HepG2 (cell line): ENCODE measurements around the gene TASOR2. TPM values are rescaled to one million over a fixed set of nuclear protein-coding genes. Genes with fewer than 3 reads are reported as not detected.

Experiments
- ATAC-seq: fragments of 200-7000 bp; cut with Tn5 transposase; 3 replicates; pipeline ENCODE4 v1.9.1; 2020; ENCODE audit warnings: mild to moderate bottlenecking, moderate library complexity
- BruUV-seq: library from RNA; stranded (reverse); fragments of 400-500 nt; replicated peaks from 2 replicates; lab custom pipeline; 2021; lab: Mats Ljungman, UMichigan
- CTCF ChIA-PET: fragments of 300-600 bp; formaldehyde crosslinking; extraction: SDS; loops from one replicate; lab custom pipeline; 2021; ENCODE audit warnings: low total read pairs, inconsistent platforms, low intra/inter-chr PET ratio; lab: Yijun Ruan, JAX
- POLR2A ChIA-PET: fragments of 350-600 bp; sonication (Branson Sonifier 250); formaldehyde crosslinking; loops from one replicate; lab custom pipeline; 2020; ENCODE audit warnings: antibody characterized with exemption, inconsistent platforms; lab: Yijun Ruan, JAX
- DNase-seq: peaks from one replicate; pipeline ENCODE4 v3.0.0-alpha.2; 2015; ENCODE audit warnings: low spot score
- FAIRE-seq: peaks from 3 replicates; lab custom pipeline; 2011; peaks lifted over from hg19 to GRCh38; lab: Jason Lieb, UNC
- H2AFZ ChIP-seq: one replicate; pipeline ENCODE4 v1.6.1; 2011; ENCODE audit warnings: low read length, inconsistent platforms
- H3K27ac ChIP-seq: fragments of 300-600 bp; 3 replicates; pipeline ENCODE4 v1.8.0; 2011; ENCODE audit warnings: mixed run types, mild to moderate bottlenecking, mixed read lengths, low read length, inconsistent platforms; ENCODE audit not compliant: insufficient read depth; ENCODE audit errors: extremely low read length
- H3K27me3 ChIP-seq, 2 experiments: fragments of 200-600 bp in 1 of 2; 2 replicates in 1 of 2; 3 replicates in 1 of 2; pipeline versions ENCODE4 v1.6.0 to v1.8.0; 2011; ENCODE audit warnings: low read length in 2 of 2, mild to moderate bottlenecking in 2 of 2, moderate library complexity in 2 of 2, inconsistent platforms in 1 of 2; ENCODE audit not compliant: insufficient read depth in 2 of 2, control insufficient read depth in 1 of 2
- H3K36me3 ChIP-seq, 2 experiments: fragments of 200-600 bp in 1 of 2; replicated peaks in 1 of 2; 2 replicates in 1 of 2; 3 replicates in 1 of 2; pipeline versions ENCODE4 v1.5.1 to v1.8.0; 2011; ENCODE audit warnings: low read length in 2 of 2, inconsistent platforms in 1 of 2; ENCODE audit not compliant: insufficient read depth in 2 of 2, control insufficient read depth in 1 of 2
- H3K4me1 ChIP-seq: 2 replicates; pipeline ENCODE4 v1.5.1; 2012; ENCODE audit warnings: low read length, inconsistent platforms; ENCODE audit not compliant: insufficient read depth
- H3K4me2 ChIP-seq: 2 replicates; pipeline ENCODE4 v1.6.0; 2011; ENCODE audit warnings: low read depth, low read length, inconsistent platforms
- H3K4me3 ChIP-seq, 3 experiments: fragments of 200-600 bp in 1 of 3; sonication (generic), shearing (Covaris generic) in 1 of 3; replicated peaks in 1 of 3; 2 replicates each; pipeline ENCODE4 v1.5.1; 2011 to 2016; ENCODE audit warnings: low read length in 3 of 3, inconsistent platforms in 2 of 3, low read depth in 2 of 3, mild to moderate bottlenecking in 2 of 3, control low read depth in 1 of 3, mixed read lengths in 1 of 3; ENCODE audit not compliant: insufficient read depth in 1 of 3
- H3K79me2 ChIP-seq: one replicate; pipeline ENCODE4 v1.6.1; 2011; ENCODE audit warnings: low read length, inconsistent platforms; ENCODE audit not compliant: insufficient read depth
- H3K9ac ChIP-seq: 2 replicates; pipeline ENCODE4 v1.6.0; 2011; ENCODE audit warnings: mild to moderate bottlenecking, low read depth, low read length, inconsistent platforms; ENCODE audit not compliant: insufficient read depth
- H3K9me3 ChIP-seq: 2 replicates; pipeline ENCODE4 v1.5.1; 2012; ENCODE audit warnings: mild to moderate bottlenecking, low read length
- H4K20me1 ChIP-seq: 2 replicates; pipeline ENCODE4 v1.6.0; 2011; ENCODE audit warnings: inconsistent platforms, mild to moderate bottlenecking, low read length, moderate library complexity; ENCODE audit not compliant: insufficient read depth
- AHR ChIP-seq: IDR thresholded peaks from 2 replicates; pipeline ENCODE4 v1.6.1; 2018; ENCODE audit warnings: missing genetic modification reagents, missing compliant biosample characterization
- EEA1 ChIP-seq: sonication (generic); formaldehyde crosslinking; IDR thresholded peaks from 2 replicates; pipeline ENCODE4 v1.5.1; 2020; ENCODE audit warnings: mild to moderate bottlenecking, missing genetic modification reagents, borderline replicate concordance
- FUBP1 ChIP-seq: sonication (generic); formaldehyde crosslinking; IDR thresholded peaks from 2 replicates; pipeline ENCODE4 v1.5.1; 2020; ENCODE audit warnings: missing genetic modification reagents, mild to moderate bottlenecking, borderline replicate concordance
- NR3C1 ChIP-seq: sonication (generic); formaldehyde crosslinking; IDR thresholded peaks from 2 replicates; pipeline ENCODE4 v1.4.0; 2020; ENCODE audit warnings: missing genetic modification reagents
- PATZ1 ChIP-seq: sonication (generic); formaldehyde crosslinking; IDR thresholded peaks from 2 replicates; pipeline ENCODE4 v1.4.0; 2020; ENCODE audit warnings: missing genetic modification reagents
- SAFB2 ChIP-seq: sonication (generic); formaldehyde crosslinking; IDR thresholded peaks from 2 replicates; pipeline ENCODE4 v1.5.1; 2020; ENCODE audit warnings: missing genetic modification reagents, low read depth, mild to moderate bottlenecking, borderline replicate concordance
- SNAPC2 ChIP-seq: sonication (generic); formaldehyde crosslinking; IDR thresholded peaks from 2 replicates; pipeline ENCODE4 v1.8.1; 2022; ENCODE audit warnings: mild to moderate bottlenecking, missing genetic modification reagents
- TEAD3 ChIP-seq: optimal IDR thresholded peaks from 2 replicates; pipeline ENCODE3; 2016; ENCODE audit warnings: borderline replicate concordance
- ZC3H4 ChIP-seq: sonication (generic); formaldehyde crosslinking; IDR thresholded peaks from 2 replicates; pipeline ENCODE4 v1.4.0; 2020; ENCODE audit warnings: missing genetic modification reagents, borderline replicate concordance
- ZNF24 ChIP-seq: fragments of 450-650 bp; IDR thresholded peaks from 2 replicates; pipeline ENCODE4 v1.6.1; 2017; ENCODE audit warnings: antibody characterized with exemption, mild to moderate bottlenecking
- ZNF263 ChIP-seq: sonication (generic); formaldehyde crosslinking; IDR thresholded peaks from 2 replicates; pipeline ENCODE4 v1.4.0; 2020; ENCODE audit warnings: missing genetic modification reagents
- ZNF563 ChIP-seq: sonication (generic); formaldehyde crosslinking; IDR thresholded peaks from 2 replicates; pipeline ENCODE4 v1.8.0; 2022; ENCODE audit warnings: mild to moderate bottlenecking, moderate library complexity, missing genetic modification reagents
- ZNF7 ChIP-seq: IDR thresholded peaks from 2 replicates; pipeline ENCODE4 v1.6.1; 2016; ENCODE audit warnings: missing biosample characterization, missing genetic modification reagents
- WGBS: methylation state at CpG from one replicate; pipeline ENCODE4 v1.1.6; 2017; ENCODE audit warnings: low lambda C conversion rate; 5-methylcytosine and 5-hydroxymethylcytosine counted together
- in situ Hi-C: cut with HindIII; loops from 2 replicates; pipeline ENCODE4 v1.10.0; 2017; ENCODE audit warnings: low pct_unique_long_range_greater_than_20kb; ENCODE audit not compliant: extremely low pct_ligation_motif_present
- intact Hi-C: fragments of 100-400 bp; cut with micrococcal nuclease; formaldehyde crosslinking; loops from one replicate; pipeline ENCODE4 v1.10.0; 2022; ENCODE audit not compliant: unreplicated experiment
- polyA plus RNA-seq, 8 experiments: library from polyadenylated mRNA; depleted of rRNA in 3 of 8; stranded (reverse) in 7 of 8; unstranded in 1 of 8; fragments of >200 nt; fragmentation: Illumina TruSeq in 4 of 8; extraction: Trizol in 4 of 8; gene quantifications; 2 replicates each; pipeline versions ENCODE4 v1.2.1 to v1.2.3, GENCODE V29; 2011 to 2016; ENCODE audit warnings: low read depth in 4 of 8, missing spikeins in 1 of 8, mixed read lengths in 1 of 8; ENCODE audit not compliant: insufficient read depth in 1 of 8
- total RNA-seq, 5 experiments: library from RNA; depleted of rRNA; stranded (reverse); fragments of >200 nt; fragmentation: Illumina TruSeq; extraction: Trizol; gene quantifications; 2 replicates each; pipeline ENCODE4 v1.2.3, GENCODE V29; 2016; ENCODE audit warnings: low read depth in 1 of 5

Gene TASOR2
- total and polyA plus RNA-seq, 2 of the 13 experiments (the other 11 are each of a cell fraction or from before 2014, with no cell fraction given) = 24.2 to 55.3 TPM

- ATAC-seq = no peak
- no peak overlapping the region for H3K4me3 ChIP-seq
- CTCF ChIA-PET = no interaction called here
- H3K79me2 ChIP-seq = no peaks in the 10 kb centered on the region
- BruUV-seq = no TSS peak
- in situ Hi-C loops = no loop called here
- no peak for TF ChIP-seq AHR (CRISPR knock-in tag)
- no peak for TF ChIP-seq ZNF263 (CRISPR knock-in tag)
- no peak for TF ChIP-seq ZC3H4 (CRISPR knock-in tag)
- no peak for TF ChIP-seq FUBP1 (CRISPR knock-in tag)
- no peak for TF ChIP-seq SAFB2 (CRISPR knock-in tag)
- TF ChIP-seq SNAPC2 (CRISPR knock-in tag) = no peak
- TF ChIP-seq TEAD3 (CRISPR knock-in tag) = no peak
- POLR2A ChIA-PET = no interaction called here
- peaks cover under 1 to 6% of the 10 kb centered on the region in 2 experiments; a peak in 2 of 5 replicates for H3K36me3 ChIP-seq
- no peak overlapping the region for H3K9ac ChIP-seq
- H4K20me1 ChIP-seq = no peaks in the 10 kb centered on the region
- intact Hi-C loops = loop anchor here (5.0 kb wide), 1 partner anchor 32 kb away; the partner anchor contains the start of gene ASB13
- FAIRE-seq = no peak
- no peak overlapping the region for H3K4me2 ChIP-seq
- no peaks in the 10 kb centered on the region for H3K27me3 ChIP-seq
- H3K4me1 ChIP-seq = peaks cover 28% of the 10 kb centered on the region
- WGBS = 70% methylated on average over 7 of the region's 7 CpGs
- H3K27ac ChIP-seq = no peak overlapping the region
- H2AFZ ChIP-seq = no peak overlapping the region
- no peak for DNase-seq
- no peaks in the 10 kb centered on the region for H3K9me3 ChIP-seq
These were observed 49.7 kb upstream of the TASOR2 start for GRCh38 chr10:5634918-5635317.

GRCh38 chr10:5638494-5638893 is 46.1 kb upstream of the TASOR2 start:
- no peaks in the 10 kb centered on the region for H4K20me1 ChIP-seq
- H3K27ac ChIP-seq = no peak overlapping the region
- ATAC-seq = no peak
- H3K79me2 ChIP-seq = no peaks in the 10 kb centered on the region
- BruUV-seq = no TSS peak
- H3K36me3 ChIP-seq = peaks cover 4 to 21% of the 10 kb centered on the region in 2 experiments; a peak in 4 of 5 replicates
- FAIRE-seq = no peak
- intact Hi-C loops = no loop called here
- TF ChIP-seq ZNF563 = no peak
- TF ChIP-seq ZNF24 = no peak
- no peak for TF ChIP-seq EEA1 (CRISPR knock-in tag)
- TF ChIP-seq PATZ1 (CRISPR knock-in tag) = no peak
- TF ChIP-seq ZNF7 = peak; percentile 37; the same call in 1 of the 2 replicates
- TF ChIP-seq NR3C1 = no peak
- POLR2A ChIA-PET = no interaction called here
- no peak overlapping the region for H2AFZ ChIP-seq
- H3K4me2 ChIP-seq = no peak overlapping the region
- WGBS = 95% methylated on average over 8 of the region's 10 CpGs
- H3K9me3 ChIP-seq = no peaks in the 10 kb centered on the region
- H3K9ac ChIP-seq = no peak overlapping the region
- H3K4me3 ChIP-seq = no peak overlapping the region
- CTCF ChIA-PET = no interaction called here
- no peaks in the 10 kb centered on the region for H3K27me3 ChIP-seq
- no peak for DNase-seq
- in situ Hi-C loops = no loop called here
- H3K4me1 ChIP-seq = peaks cover 5% of the 10 kb centered on the region
